Stimulated activated CD4-positive, alpha-beta T cell treated with anti-CD3 and anti-CD28 coated beads, Interleukin-4, amount 100 ng/mL, for 24 hours (primary cell): Measurements from ENCODE around the gene KIF2A.
A peak's percentile ranks its signal among the peaks of the same experiment; 100 is the strongest.

ENCODE experiments used
- DNase-seq: peaks from one replicate; pipeline ENCODE4 v3.0.0-alpha.2; 2020

KIF2A gene

GRCh38 chr5:62331921-62332320 is 25.9 kb downstream of the KIF2A start:
- DNase-seq = no peak

DNA sequence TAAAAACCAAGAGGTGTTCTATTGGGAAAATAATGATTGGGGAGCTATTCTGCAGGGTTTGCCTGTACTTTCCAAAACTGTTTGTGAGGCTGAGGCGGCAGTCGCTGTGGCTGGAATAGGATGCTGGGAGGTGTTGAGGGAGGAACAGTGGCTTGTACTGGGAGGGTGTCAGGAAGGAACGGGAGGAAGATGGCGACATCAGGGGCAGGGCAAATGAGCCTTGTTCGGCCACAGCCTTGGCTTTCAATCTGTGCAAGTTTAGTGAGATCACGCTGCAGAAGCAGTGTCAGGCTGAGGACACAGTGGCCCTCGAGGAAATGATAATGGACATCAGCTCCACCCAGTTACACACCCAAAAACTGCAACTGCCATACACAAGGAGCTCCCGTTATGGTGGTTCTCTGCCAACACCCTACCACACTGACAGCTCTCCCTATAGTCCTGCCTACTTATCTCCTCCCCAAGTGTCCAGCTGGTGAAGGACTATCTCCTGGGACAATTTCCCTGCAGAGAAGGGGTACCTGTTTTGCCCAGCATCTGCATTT is 27.3 kb downstream of the KIF2A start:
- DNase-seq = no peak

- no peak for DNase-seq
Observed at GRCh38 chr5:62334082-62334481, 28.1 kb downstream of the KIF2A start.

DNA sequence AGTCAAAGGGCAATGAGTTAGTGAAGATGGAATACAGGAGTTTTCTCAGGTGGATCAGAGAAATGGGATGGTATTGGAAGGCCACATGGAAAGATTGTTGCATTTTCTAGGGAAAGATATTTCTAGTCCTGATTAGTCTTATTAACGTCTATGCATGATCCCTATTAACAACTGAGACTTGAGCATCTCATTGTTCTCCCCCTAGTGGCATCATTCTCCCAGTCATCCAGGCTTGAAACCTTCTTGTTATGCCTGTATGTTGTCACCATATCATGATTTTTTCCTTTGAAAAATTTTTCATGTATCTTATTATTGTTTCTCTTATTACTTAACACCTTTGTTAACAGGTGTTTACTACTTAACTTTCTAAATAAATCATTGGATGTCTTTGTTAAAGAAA is 34.4 kb downstream of the KIF2A start:
- DNase-seq = peak; percentile 23

DNA sequence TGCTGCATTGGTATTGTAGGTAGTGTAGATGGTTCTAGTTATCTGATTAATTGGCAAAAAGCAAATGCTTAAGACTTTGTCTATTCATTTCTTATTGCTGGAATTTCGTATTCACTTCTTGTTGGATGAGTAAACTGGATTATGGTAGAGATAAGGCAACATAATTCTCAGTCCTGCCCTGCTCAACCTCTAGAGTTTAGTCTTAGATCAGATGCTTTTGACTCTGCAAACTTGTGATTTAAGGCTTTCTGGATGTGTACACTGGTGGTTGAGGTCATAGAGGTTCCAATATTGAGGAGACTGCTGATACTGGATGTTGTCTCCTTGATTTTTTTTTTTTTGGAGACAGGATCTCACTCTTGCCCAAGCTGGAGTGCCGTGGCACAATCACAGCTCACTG is 35.0 kb downstream of the KIF2A start:
- DNase-seq = no peak

GRCh38 chr5:62341783-62342475 is 35.9 kb downstream of the KIF2A start:
- no peak for DNase-seq

GRCh38 chr5:62342476-62342837 is 36.5 kb downstream of the KIF2A start:
- DNase-seq = no peak

GRCh38 chr5:62343428-62343827 is 37.4 kb downstream of the KIF2A start:
- no peak for DNase-seq

DNA sequence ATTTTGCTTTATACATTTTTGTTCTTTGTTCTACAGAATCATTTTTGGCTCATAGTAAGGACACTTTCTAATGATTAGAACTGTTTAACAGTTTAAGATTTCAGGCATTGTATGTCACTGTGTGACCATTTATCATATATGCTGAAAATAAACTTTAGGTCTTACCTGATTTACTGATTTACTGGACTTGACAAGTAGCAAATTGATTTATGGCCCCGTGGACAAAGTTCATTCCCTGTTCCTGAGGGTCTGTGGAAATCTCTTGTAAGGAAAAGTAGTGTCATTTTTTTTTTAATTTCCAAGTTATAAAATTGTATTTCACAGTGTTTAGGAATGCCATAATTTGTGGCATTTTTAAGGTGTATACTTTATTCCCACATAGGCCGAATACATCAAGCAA is 40.7 kb downstream of the KIF2A start:
- no peak for DNase-seq

DNA sequence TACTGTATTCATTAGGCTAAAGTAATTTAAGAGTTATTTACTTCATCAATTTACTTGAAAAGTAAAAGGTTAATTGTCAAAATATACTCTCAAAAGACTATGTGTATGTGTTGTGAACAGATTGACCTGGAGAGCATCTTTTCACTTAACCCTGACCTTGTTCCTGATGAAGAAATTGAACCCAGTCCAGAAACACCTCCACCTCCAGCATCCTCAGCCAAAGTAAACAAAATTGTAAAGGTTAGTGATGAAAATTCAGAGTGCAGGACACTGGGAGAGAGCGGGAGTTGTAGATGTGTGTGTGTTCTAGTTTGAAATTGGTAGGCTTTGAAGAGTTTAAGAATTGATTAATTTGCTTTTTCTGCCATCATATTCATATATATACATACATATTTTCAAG is 41.9 kb downstream of the KIF2A start:
- DNase-seq = no peak

- DNase-seq = no peak
Observed at GRCh38 chr5:62348723-62349481, 42.9 kb downstream of the KIF2A start.

- peak; percentile 27 for DNase-seq
Observed at GRCh38 chr5:62354028-62354874, 48.2 kb downstream of the KIF2A start.

DNA sequence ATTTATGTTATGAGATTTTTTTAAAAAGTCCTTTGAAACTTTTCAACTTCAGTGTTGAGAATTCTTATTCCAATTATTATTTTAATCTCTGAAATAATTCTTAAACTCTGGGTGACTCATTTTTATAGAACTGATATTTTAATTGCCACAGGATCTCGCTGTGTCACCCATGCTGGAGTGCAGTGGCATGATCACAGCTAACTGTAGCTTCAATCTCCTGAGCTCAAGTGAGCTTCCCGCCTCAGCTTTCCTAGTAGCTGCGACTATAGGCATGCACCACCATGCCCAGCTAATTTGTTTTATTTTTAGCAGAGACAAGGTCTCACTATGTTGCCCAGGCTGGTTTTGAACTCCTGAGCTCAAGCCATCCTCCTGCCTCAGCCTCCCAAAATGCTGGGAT is 56.7 kb downstream of the KIF2A start:
- no peak for DNase-seq

- no peak for DNase-seq
Observed at GRCh38 chr5:62369039-62369438, 63.0 kb downstream of the KIF2A start.

- DNase-seq = no peak
Observed at GRCh38 chr5:62371409-62371808, 65.4 kb downstream of the KIF2A start.

DNA sequence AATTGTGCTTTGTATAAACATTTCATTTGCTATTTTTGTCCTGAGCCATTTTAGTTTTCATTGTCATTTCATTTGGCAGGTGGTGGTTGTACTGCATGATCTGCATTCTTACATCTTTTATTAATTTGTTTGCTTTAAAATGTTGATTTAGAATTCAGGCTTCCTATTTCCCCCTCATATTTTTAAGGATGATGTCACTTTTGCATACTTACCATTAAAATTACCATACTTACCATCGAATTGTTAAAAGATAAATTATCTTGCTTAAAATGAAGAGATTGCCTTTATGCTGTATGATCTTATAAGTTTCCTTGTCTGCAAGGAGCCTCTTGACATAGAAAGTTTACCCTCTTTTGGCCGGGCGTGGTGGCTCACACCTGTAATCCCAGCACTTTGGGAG is 66.6 kb downstream of the KIF2A start:
- DNase-seq = no peak

DNA sequence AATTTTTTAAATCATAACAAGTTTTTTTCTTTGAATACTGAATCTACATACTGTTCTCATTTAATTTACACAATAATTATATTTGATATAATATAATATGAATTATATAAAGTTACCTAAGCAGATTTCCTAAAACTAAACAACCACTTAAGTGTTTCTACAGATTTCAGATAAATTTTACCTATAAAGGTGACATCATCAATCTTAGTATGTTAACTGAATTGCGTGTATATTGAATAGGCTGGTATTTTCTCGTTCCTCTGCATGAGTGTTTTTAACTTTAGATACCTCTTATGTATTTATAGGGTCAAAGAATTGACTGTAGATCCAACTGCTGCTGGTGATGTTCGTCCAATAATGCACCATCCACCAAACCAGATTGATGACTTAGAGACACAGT is 67.4 kb downstream of the KIF2A start:
- no peak for DNase-seq

DNA sequence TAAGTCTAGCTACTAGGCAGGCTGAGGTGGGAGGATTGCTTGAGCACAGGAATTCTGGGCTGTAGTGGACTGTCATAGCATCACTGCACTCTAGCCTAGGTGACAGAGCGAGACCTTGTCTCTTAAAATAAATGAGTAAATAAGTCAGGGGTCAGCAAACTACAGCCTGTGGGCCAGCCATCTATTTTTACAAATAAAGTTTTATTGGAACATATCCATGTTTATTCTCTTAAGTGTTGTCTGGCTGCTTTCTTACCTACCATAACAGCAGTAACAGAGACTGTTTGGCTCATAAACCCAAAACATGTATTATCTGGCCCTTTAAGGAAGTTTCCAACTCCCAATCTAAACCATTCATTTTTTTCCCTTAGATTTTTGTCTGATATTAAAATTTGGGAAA is 68.1 kb downstream of the KIF2A start:
- no peak for DNase-seq

- DNase-seq = no peak
Observed at GRCh38 chr5:62375627-62376026, 69.6 kb downstream of the KIF2A start.

GRCh38 chr5:62376064-62376463 is 70.1 kb downstream of the KIF2A start:
- DNase-seq = no peak

DNA sequence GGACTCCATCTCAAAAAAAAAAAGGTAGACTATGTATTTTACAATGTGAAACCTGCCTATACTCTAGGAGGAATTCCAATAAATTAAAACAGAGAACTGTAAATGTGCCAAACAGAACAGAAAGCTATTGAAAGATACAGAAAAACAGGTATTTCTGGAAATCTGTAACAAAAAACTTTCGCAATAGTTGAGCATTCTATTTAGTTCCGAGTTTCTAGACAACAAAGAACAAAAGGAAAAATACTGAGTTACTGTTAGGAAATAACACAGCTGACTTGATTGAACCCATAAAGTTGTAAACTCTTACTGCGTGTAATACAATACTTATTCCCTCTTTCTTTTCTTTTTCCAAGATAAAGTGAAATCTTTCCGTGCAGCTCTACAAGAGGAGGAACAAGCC is 79.1 kb downstream of the KIF2A start:
- no peak for DNase-seq

DNA sequence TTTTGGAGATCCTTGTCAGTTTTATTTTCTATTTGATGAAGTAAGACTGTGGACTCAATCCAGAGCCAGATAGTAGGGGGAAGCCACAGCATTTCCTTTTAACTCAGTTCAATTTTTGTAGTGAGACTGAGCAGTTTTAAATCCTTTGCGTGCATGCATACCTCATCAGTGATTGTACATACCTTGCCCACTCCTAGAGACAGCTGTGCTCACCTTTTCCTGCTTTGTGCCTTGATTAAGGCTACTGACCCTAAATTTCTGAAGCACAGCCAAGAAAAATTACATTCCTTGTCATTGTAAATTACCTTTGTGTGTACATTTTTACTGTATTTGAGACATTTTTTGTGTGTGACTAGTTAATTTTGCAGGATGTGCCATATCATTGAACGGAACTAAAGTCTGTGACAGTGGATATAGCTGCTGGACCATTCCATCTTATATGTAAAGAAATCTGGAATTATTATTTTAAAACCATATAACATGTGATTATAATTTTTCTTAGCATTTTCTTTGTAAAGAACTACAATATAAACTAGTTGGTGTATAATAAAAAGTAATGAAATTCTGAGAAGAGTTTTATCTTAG is 79.9 kb downstream of the KIF2A start:
- DNase-seq = no peak

GRCh38 chr5:62386824-62387223 is 80.8 kb downstream of the KIF2A start:
- no peak for DNase-seq
